GM10847 (cell line): ENCODE results near the gene SORBS1.

Experiments
- POLR2A ChIP-seq: IDR thresholded peaks from 2 replicates; pipeline ENCODE4 v1.6.1; 2011; ENCODE audit not compliant: insufficient read length; ENCODE audit errors: extremely low read depth

SORBS1 gene

DNA sequence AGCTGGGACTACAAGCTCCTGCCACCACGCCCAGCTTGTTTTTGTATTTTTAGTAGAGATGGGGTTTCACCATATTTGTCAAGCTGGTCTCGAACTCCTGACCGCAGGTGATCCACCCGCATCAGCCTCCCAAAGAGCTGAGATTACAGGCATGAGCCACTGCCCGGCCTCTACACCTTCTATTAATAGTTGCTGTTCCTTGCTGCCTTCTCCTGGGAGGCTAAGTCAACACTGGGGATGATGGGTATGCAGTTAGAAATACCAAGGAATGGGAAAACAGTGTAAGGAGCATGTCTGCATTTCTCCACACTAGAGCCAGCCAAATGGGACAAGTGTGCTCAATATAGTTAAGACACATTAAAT, 173.1 kb downstream of the SORBS1 start:
- TF ChIP-seq POLR2A = no peak

- TF ChIP-seq POLR2A = no peak
These were observed 177.0 kb downstream of the SORBS1 start for GRCh38 chr10:95384011-95384704.

DNA sequence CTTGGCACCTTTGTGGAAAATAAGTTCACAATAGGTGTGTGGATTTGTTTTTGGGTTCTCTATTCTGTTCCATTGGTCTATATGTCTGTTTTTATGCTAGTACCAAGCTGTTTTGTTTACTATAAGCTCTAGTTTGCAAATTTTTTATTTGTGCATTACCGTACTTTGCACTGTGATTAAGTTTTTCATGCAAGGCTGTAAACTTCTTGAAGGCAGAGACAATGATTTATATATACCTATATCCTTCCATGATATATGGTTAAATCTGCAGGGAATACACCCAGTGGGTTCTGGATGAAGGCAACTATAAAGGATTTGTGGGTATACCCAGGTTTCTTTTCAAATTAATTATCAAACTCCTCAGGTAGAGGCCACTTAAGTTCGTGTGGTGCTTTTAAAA, 178.6 kb downstream of the SORBS1 start:
- no peak for TF ChIP-seq POLR2A

- no peak for TF ChIP-seq POLR2A
These were observed 179.0 kb downstream of the SORBS1 start for GRCh38 chr10:95382174-95382573.

DNA sequence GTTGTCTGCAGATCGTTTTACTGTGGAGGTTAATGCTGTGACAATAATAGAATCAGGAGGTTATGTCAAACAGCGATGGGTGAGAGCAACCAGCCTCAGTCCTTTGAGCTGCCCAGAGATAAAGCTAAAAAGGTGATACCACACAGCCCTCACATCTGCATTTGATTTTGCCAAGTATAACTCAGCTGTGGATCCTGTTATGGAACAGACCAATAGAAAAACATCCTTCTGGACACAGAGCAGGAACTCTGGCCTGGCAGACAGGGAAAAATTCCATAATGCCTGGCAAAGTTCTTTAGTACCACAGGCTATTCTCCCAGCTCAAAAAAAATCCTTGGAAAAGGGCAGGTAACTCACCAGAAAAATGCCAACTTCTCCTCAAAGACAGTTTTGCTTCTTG, 183.2 kb downstream of the SORBS1 start:
- TF ChIP-seq POLR2A = no peak

DNA sequence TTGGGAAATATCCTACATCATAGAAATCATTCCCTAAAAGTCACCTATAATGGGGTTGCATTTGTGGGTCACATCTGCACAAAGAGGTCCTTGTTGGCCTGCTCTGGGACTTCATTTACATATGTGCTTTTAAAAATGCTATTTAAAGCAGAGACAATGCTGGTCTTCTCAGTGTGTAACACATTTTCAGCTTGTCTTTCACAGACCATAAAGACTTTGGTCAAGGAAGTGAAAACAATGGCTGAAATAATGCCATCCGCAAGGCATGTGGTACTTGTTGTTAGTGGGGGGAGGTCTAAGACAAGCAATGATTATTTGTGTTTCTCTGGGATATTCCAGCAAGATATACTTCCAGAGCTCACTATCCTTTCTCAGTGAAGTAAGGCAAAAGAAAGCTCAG, 185.8 kb downstream of the SORBS1 start:
- TF ChIP-seq POLR2A = no peak

GRCh38 chr10:95374597-95375209, 186.5 kb downstream of the SORBS1 start:
- no peak for TF ChIP-seq POLR2A

GRCh38 chr10:95373660-95374059, 187.5 kb downstream of the SORBS1 start:
- no peak for TF ChIP-seq POLR2A

DNA sequence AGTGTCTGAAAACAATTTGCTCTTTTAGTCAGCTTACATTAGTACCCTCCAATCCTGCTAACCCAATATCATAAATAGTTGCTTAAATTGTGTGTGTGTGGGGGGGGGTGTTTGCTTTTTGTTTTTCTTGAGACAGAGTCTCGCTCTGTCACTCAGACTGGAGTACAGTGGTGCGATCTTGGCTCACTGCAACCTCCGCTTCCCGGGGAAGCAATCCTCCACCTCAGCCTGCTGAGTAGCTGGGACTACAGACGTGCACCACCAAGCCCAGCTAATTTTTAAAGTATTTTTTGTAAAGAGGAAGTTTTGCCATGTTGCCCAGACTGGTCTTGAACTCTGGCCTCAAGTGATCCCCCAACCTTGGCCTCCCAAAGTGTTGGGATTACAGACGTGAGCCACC, 196.8 kb downstream of the SORBS1 start:
- TF ChIP-seq POLR2A = no peak

DNA sequence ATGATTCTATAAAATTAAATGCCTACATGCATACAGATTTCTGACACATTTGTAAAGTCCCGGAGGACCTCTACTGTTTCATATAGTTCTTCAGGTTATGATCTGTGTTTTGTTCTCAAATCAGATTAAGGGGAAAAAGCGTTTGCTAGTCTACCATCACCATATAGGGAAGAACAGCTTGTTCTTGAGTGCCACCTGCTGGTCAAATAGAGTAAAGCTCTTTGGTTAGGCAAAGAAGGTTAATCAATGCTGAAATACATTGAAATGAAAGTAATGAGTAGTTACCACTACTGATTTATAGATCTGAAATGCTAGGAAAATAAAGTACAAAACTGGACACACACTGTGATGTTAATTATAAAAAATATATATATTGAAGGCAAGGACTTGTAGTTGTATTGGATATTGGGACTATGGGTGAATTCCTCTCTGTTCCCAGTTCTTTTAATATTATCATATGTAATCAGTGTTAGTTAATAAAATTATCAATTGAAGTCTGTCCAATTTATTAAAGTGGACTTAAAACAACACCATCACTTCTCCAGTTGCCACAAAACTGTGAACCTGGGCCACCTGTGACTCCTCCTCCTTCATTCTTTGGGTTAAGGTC, 197.8 kb downstream of the SORBS1 start:
- TF ChIP-seq POLR2A = no peak

DNA sequence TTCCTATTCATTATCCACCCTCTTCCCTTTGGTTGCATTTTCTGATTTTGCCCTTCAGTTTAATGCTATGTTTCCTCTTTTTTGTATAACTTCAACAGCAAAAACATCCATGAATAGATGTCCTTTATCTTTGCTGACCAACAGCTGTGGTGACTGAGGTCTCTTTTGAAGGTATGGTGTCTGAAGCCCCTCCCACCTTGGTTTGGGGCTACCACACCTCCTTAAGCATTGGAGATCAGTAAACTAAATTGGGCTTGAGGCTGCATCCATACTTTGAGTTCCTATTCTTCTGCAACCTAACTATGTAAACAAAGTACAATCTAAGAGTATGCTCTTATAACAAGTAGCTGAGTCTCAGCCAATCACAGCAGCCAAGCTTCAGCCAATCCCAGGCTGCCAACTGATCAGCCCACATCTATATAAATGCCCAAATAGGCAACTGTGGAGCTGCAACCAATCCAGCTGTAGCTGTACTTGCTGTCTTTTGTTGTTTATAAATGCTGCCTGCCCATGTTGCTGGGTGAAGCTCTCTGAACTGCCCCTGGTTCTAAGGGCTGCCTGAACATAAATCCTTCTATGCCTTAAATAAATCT, 201.0 kb downstream of the SORBS1 start:
- TF ChIP-seq POLR2A = no peak

GRCh38 chr10:95359466-95359865, 201.7 kb downstream of the SORBS1 start:
- no peak for TF ChIP-seq POLR2A

DNA sequence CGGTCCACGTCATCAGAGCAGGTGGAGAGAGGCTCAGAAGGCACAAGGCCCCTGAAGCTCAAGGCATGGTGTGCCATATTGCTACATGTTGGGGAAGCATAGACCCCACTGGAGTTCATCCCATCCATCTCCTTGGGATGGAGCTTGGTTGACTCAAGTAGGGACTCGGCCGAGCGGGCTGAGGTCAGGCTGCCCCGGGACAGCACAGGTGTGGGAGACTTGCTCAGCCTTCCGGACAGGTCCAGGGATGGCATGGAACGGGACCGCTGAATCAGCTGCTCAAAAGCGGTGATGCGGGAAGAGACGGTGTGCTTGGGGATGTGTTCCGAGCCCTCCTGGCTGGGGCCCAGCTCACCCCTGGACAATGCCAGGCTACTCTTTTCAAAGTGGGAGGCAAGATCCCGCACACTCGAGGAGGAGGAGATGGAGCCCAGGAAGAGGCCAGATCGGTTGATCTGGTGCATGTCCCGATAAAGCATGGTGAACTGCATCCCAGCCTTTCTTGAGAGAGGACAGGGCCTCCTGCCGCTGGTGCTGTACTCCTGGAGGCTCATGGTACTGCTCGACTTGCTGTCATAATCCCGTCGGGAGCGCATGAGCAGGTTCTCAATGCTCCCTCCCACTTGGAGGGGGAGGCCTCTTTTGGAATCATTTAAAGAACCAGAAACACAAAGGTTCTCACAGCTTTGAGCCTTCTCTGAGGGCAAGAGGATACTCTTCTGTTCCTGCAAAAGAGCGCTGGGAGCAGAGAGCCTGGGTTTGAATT, 204.8 kb downstream of the SORBS1 start:
- TF ChIP-seq POLR2A = no peak

DNA sequence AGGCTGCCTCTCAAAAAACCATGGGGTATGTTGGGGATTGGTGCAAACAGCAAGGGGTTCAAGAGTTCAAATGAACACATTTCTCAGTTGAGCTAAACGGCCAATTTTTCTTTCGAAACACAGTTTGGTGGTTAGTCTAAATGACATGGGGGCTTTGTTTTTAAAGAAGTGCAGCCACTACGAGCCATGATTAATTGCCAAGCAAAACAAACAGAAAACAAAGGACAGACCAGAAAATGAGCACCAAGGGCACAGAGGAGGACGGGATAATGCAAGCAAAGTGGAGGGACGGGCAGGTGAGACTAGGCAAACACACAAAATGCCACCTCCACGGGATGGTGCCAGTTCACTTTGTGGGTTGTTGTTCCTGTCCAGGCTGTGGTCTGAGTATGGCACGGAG, 205.9 kb downstream of the SORBS1 start:
- TF ChIP-seq POLR2A = no peak

GRCh38 chr10:95354110-95354509, 207.1 kb downstream of the SORBS1 start:
- no peak for TF ChIP-seq POLR2A
